HuH-7.5 (cell line): Measurements from ENCODE around the gene OR2F2.

Source experiments
- DNase-seq: peaks from one replicate; pipeline ENCODE4 v3.0.0; 2011; ENCODE audit warnings: low spot score

The OR2F2 gene, protein sequence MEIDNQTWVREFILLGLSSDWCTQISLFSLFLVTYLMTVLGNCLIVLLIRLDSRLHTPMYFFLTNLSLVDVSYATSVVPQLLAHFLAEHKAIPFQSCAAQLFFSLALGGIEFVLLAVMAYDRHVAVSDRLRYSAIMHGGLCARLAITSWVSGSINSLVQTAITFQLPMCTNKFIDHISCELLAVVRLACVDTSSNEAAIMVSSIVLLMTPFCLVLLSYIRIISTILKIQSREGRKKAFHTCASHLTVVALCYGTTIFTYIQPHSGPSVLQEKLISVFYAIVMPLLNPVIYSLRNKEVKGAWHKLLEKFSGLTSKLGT

DNA sequence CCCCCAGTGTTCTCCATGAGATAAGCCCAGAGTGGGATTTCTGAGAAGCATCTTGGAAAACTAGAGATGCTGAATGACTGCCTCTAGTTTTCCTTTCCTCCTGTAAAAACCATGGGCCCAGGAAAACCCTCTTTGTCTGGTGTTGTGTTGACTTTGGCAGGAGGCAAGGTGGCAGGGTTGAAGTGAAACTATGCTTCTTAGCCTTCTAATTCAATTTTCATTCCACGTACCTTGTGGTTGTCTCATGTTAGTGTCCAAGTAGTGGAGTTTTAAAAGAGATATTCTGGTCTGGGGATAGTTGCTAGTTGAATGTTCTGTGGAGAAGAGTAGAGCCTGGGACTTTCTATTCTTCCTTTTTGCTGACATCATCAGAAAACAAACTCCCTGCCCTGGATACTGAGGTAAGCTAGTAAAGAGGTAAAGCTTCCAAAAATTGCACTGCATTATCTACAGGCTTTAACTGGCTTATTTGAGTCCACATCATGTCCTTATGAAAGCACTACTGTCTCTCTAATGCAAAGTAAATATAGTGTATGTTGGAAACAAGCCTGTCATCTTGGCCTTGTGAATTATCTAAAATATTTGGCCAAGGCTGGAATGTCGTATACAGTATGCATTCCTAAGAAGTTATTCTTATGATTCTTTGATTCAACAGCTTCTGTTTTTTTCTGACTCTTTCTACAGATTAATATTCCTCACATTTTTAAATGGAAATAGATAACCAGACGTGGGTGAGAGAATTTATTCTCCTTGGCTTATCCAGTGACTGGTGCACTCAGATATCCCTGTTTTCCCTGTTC lies at the start of gene OR2F2:
OR2F2 (plus strand) TSS at position 708 of the 800 bp plus-strand sequence; CDS start at position 708, 0 bp downstream.
- DNase-seq: no peak

DNA sequence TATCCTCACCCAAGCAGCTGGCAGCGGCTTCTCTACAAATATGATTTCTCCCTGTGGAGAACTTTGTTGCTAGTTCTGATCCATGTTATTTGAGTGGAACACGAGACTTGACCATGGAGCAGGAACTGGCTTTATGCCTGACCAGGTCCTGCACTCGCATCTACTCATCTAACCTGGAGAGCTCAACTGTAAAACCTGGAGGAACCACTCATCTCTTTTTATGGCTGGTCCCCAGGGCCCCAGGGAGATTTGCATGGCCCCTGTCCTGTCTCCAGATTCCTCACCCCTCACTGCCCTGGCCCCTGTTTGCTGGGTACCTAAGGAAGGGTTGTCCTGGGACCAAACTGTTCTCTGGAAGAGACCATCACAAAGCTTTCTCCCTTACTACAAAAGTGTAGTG lies 49.1 kb upstream of the OR2F2 start:
- no peak for DNase-seq

DNA sequence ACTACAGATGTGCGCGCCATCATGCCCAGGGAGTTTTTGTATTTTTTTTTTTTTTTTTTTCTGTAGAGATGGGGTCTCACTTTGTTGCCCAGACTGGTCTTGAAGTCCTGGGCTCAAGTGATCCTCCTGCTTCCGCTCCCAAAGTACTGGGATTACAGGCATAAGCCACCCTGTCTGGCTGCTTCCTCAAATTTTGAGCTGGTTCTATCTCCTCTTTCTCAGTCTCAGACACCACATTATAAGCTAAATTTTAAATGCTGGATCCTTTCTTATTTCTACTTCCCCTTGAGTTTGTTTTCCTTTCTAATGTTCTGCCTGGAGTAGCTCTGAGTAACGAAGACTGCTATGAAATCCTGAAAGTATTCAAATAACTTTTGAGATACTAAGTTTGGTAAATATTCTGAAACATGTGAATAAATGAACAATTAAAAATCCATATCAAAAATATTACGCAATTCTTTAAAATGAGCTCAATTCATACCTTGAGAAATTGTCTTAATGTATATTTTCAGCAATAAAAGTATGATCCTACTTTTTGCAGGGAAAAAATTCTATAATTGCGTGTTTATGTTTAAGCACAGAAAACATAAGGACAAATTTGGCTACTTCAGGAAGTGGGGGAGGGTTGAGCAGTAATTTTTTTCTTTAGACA lies 48.1 kb upstream of the OR2F2 start:
- DNase-seq: no peak

DNA sequence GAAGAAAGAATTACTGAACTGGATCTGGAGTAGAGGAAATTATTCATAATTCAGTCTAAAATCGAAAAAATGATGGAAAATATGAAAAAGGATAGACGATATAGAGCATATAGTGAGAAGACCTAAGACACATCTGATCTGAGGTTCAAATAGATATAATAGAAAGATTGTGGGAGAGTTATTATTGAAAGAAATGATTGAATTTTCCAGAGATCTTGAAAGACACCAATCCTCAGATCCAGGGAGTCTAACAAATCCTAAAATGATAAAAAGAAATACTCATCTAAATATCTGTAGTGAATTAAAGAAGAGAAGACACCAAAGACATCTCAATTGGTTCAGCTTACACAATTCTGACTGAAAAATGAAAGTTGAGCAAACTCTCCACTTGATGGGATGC lies 46.0 kb upstream of the OR2F2 start:
- DNase-seq: no peak

DNA sequence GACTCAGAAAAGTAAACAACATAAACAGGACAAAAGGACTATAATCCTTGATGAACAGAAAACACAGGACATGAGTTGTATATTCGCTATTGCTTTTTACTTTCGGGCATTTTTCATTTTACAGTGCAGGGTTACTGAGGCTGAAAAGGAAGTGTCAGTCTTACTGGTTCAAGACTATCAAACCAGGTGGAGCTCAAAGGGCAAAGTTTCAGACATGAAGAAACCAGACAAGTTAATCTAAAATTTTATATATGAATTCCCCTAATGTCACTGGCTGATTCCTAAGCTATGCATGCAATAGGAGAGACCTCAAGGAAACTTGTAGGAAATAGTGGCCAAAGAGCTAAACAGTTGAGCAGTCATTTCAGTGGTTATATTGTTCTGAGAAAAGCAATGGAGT lies 44.5 kb upstream of the OR2F2 start:
- DNase-seq: no peak

DNA sequence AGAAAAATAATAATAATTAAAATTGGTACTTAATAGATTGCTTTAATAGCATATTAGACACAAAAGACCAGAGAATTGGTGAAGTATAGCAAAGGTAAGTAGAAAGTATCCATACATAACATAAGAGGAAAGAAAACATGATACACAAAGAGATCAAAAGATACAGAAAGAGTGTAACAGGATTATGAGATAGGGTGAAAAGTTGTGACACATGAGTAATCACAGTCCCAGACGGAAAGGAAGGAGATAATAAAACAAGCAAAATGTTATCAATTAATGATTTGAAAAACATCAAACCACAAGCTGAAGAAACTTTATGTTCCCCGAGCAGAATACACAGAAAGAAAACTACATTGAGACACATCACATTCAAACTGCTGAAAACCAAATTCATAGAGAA lies 43.6 kb upstream of the OR2F2 start:
- DNase-seq: no peak

DNA sequence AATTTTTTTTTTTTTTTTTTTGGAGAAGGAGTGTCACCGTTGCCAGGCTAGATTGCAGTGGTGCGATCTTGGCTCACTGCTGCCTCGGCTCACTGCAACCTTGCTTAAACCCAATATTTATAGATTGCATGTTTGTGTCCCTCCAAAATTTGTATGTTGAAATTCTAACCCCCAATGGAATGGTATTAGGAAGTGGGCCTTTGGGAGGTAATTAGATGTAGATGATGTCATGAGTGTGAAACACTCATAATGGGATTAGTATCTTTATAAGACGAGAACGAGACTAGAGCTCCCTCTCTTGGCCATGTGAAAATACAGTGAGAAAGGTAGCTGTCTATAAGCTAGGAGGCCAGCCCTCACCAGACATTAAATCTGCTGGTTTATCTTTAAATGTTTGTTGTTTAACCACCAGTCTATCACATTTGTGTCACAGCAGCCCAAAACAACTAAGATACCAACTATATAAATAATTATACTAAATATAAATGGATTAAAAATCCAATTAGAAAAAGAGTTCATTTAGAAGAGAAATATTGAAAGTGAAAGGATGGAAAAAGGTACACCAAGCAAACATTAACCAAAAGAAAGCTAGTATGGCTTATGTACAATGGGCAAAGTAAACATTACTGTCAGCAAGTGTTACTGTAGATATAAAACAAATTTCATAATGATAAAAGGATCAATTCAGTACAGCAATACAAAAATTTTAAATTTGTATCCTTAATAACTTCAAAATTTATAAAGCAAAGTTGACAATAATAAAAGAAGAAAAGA lies 42.3 kb upstream of the OR2F2 start:
- no peak for DNase-seq

DNA sequence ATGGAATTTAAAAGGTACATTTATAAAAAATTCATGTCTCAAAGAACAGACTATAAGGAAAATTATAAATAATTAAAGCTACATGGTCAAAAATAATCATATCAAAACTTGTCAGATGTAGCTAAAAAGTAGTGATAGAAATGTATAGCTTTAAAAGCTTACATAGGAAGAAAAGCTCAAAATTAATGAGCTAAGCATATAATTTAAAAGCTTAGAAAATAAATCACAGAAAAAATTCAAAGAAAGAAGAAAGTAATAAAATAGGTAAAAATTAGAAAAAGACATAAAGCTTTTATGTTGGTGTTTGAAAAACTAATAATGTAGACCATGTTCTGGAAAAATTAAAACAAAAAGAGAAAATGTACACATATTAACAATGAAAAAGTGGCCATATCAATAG lies 38.4 kb upstream of the OR2F2 start:
- no peak for DNase-seq

DNA sequence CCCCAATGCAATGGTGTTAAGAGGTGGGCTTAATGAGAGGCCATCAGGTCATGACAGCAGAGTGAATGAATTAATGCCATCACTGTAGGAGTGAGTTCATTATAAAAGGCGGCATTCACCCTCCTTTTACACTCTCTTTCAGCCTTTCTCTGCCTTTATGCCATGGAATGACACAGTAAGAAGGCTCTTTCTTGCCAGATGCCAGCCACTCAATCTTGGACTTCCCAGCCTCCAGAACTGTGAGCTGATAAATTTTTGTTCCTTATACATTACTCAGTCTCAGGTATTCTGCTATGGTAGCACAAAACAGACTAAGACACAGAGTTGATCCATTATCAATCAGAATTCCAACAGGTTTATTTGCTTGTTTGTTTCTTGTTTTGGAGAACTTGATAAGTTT lies 36.2 kb upstream of the OR2F2 start:
- DNase-seq: no peak

DNA sequence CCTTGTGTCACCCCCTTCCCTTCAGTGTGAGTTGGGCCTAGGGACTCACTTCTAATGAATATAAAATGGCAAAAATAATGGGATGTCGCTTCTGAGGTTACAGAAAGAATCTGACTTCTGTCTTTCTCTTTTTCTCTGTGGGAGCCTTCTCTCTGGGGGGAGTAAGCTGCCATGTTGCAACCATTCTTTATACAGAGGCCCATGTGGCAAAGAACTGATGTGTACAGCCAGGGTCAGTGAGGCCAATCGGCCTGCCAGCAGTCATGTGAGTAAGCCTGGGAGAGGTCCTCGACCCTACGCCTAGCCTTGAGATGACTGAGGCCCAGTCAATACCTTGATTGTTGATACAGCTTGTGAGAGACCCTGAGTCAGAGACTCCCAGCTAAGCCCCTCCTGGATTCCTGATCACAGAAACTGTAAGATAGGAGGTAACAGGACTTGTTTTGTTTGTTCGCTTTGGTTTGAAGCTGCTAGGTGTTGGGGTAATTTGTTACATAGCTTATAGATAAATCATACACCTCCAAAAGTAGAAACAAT lies 34.7 kb upstream of the OR2F2 start:
- peak; percentile 38 for DNase-seq

DNA sequence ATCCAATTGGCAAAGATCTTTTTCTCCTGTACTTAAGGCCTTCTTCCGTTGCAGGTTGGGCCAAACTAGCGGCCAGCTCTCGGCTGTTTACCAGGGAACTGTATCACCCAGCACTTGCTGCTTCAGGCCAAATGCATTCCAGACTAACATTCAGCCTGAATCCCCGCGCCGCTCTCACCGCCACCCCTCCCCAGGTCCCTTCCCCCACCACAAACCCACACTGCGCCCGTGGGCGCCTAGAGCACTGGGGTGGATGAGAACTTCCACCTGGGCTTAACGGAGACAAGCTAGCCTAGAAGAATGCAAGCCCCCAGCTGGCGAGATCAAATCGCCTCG lies 33.7 kb upstream of the OR2F2 start:
- DNase-seq: no peak

DNA sequence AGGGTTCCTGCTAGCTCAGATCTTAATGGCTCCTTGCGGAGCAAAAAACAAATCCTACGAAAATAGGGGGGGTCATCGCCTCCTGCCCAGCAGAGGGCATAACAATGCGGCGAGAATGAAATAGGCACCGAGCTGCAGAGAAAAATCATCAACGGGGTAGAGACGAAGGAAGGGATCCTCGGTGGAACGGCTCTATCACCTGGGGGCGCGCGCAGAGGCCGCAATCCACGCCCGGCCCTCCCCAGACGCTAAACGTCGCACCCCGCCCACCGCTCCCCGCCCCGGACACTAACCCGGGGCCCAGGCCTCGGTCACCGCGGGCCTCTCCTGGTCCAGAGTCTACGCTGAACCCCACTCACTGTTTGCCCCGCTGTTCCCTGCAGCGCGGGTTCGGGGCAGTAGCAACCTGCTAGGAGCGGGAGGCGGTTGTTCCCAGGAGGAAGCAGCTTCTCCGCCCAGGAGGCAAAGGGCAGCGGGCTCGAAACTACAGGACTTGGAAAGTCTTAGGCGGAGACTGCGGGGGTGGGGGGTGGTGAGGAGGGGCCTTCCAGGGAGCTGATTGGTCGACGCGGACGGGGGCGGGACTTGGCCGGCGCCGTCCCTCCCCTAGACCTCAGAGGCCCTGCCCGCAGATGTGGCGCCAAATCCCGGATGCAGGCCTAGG lies 33.2 kb upstream of the OR2F2 start, which contains the start of gene TCAF1:
TCAF1 (minus strand) TSS at position 509 of the 664 bp plus-strand sequence. CDS start 25,568 bp downstream, outside the sequence.
- peak; percentile 85 for DNase-seq

DNA sequence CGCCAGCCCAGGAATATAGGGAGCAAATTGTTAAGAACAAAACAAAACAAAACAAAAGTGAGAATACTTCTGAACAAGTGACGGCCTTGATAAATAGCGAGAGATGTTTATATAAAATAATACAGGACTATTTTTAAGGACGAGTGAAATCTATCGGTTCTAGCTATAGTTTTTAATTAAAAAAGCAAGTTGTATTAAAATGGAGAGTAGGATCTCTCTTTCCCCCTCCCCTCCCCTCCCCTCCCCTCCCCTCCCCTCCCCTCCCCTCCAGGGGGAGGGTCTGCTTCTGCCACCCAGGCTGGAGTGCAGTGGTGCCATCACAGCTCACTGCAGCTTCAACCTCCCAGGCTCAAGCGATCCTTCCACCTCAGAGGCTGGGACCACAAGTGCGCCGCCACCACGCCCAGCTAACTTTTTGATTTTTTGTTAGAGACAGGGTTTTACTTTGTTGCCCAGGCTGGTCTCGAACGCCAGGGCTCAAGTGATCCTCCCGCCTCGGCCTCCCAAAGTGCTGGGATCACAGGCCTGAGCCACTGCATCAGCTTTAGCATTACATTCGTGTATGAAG lies 32.6 kb upstream of the OR2F2 start:
- DNase-seq: no peak

DNA sequence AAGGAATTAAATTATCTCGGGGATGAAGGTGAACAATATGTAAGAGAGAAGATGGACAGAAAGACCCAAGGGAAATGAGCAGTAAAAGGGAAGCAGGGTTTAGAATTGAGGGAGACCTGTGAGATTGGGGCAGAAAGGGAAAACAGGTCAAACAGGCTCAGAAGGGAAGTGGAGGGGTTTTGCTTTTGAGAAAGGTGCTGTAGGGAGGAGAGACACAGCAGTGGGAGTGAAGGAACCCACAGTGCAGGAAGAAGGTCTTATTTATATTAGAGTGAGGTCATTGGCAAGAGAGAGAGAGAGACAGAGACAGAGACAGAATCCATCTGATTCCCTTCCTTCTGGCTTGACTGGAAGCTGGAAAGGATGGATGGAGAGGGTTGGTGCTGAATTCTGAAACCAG lies 29.5 kb upstream of the OR2F2 start:
- DNase-seq: no peak

DNA sequence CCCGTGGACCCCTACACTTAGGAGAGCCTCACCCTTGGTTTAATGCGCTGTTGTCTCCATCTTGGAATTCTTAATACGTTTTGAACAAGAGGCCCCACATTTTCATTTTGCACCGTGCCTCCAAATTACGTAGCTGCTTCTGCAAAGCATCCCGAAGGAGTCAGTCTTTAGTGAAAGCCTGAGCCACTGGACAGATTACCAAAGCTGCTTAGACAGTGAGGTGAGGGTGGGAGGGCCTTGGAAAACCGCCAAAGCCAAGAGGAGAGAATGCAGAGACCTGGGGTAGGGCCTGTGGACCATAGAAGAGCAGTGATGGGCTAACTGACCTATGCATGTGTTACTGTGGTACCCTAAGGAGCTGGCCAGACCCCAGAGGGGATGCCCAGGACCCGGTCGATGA lies 28.9 kb upstream of the OR2F2 start:
- DNase-seq: no peak

DNA sequence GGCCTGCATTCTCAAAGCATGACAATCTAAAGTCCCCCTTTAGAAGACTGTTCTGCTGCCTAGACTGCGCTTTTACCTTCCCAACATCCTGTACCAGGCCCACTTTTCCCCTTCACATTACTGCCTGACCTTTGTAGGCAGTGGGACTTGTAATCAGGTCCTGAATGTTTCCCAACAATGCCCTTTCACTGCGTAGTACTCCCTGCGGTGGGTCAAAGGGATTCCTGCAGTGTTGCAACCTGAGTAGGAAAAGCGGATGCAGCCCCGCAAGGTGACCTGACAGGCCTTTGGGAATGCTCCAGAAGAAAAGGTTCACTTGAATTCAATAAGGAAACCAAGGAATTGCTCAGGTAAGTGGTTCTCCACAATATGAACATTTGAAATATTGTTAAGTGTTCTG lies 28.1 kb upstream of the OR2F2 start:
- DNase-seq: peak; percentile 69

DNA sequence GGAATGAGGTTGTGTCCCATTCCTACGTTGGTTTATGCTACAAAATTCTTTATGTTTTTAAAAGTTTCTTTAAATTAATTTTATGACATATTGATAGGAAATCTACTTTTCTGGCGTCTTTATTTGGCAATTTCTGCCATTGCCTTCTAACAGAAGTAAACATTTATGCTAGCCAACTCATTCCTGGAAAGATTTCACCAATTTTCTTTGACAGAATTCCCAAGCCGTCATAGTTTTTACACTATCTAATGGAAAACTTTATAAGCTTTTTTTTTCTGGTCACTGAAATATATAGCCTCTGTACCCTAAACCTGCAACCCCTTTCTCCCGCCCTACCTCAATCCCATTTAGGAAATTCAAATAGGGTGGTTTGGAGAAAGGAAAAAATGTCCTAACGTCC lies 26.9 kb upstream of the OR2F2 start:
- DNase-seq: no peak

DNA sequence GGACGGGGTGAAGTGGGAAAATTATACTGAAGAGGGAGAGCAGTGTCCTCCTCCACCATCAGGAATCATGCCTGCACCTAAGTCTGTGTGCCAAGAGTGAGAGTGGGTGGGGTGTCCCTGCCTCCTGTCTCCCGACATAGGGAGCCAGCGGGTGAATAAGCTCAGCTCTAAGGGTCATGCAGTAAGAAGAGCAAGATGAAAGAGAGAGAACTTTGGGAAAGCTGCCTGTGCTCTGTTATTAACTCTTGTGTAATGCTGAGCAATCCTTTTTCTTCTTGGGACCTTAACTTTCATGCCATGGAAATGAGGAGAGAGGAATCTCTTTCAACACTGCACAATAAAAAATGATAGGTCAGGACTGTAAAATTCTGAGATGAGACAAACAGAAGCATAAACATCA lies 25.2 kb upstream of the OR2F2 start:
- DNase-seq: no peak

DNA sequence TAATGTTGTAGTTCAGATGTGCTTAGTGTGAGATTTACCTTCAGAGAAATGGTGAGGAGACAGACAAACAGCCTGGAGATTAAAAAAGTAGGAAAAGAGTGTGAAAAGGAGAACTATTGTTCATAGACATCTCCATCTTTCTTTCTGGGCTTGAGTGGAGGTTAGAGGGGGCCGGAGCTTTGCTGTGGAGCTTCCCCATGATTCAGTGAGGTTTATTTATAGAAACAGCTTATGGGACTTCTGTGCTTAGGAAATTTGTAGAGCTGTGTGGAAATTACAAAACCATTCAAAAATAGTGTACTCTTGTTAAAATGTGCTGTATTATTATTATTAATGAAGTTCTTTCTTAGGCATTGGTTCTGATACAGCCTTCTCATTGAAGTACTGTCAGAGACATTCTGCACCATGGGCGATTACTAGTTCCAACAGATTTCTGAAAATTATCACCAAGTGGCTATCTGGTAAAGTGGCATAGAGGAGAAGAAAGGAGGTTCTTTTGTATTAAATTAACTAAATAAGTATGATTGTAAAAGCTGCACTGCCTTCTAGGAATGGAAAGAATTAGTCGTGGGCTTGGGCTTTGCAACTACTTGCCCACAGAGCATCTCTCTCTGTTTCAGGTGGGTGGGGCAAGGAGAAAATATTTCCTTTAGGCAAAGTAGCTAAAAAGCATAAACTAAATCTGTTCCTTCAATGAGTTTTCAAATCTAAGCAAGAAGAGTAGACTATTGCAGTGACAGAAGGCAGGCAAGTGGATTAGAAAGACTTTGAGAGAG lies 24.4 kb upstream of the OR2F2 start:
- DNase-seq: no peak

DNA sequence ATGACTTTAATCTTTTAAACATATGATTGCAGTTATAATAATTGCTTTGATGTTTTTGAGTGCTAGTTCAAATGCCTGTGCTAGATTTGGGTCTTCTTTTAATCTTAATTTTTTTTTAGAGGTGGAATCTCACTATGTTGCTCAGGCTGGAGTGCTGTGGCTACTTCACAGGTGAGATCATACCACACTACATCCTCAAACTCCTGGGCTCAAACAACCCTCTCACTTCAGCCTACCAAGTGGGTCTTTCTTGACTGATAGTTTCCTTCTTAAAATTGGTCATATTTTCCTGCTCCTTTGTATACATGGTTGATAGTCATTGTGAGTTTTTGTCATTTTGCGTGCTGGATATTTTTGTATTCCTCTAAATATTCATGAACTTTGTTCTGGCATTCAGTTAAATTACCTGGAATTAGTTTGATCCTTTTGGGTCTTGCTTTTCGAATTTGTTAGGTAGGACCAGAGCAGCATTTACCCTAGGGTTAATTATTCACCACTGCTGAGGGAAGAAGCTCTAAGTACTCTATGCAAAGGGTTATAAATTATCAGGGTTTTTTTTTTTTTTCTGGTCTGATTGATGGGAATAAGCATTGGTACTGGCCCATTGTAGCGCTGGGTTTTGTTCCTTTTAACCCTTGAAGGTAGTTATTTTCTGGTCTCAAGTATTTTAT lies 21.0 kb upstream of the OR2F2 start:
- DNase-seq: no peak
